CD4-positive, alpha-beta T cell treated with Interleukin-17A for 4 hours (primary cell): ENCODE measurements around the gene HDAC3.

Experiments
- DNase-seq: peaks from one replicate; pipeline ENCODE4 v3.0.0-alpha.2; 2020; ENCODE audit warnings: mixed read lengths

The HDAC3 gene

DNA sequence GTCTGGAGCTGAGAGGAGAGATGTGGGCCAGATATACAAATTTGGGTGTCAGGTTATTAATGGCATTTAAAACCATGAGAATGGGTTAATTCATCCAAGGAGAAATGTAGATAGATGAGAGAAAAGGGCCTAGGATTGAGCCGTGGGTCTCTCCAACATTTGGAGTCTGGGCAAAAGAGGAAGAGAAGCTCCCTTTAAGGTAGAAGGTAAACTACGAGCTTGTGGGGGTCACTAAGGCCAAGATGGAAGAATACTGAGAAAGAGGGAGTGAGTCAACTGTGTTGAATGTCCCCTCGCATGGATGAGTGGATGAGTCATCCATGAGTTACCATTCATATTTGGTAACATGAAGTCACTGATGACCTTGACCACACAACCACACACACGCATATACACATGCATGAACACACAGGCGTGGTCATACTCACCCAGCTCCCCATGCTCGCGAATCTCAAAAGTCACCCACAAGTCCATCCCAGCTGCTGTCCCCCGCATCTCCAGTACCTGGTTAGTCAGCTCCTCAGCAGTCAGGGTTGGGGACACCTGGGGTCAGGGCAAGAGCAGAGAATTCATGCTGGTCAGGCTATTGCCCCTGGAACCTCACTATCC is 21.4 kb upstream of the HDAC3 start:
- DNase-seq, result no peak

DNA sequence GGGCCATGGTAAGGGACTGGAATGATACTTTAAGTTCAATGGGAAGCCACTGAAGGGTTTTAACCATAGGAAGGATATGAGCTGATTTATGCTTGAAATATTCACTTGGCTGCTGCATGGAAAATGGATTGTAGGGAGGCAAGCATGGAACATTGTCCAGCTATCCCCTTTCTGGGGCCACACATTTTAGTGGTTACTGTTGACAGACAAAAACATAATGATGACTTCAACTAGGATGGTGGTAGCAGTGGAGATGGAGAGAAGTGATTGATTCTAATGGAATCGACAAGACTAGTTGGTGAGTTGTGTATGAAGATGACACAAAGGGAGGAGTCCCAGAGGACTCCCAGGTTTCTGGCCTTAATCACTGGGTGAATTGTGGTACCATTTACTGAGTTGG is 20.8 kb upstream of the HDAC3 start:
- DNase-seq, result no peak

- DNase-seq, result no peak
These were observed 19.7 kb upstream of the HDAC3 start for GRCh38 chr5:141656396-141656795.

GRCh38 chr5:141655020-141655419 is 18.4 kb upstream of the HDAC3 start:
- DNase-seq, result no peak

- DNase-seq, result no peak
These were observed 17.6 kb upstream of the HDAC3 start for GRCh38 chr5:141654298-141654697.

DNA sequence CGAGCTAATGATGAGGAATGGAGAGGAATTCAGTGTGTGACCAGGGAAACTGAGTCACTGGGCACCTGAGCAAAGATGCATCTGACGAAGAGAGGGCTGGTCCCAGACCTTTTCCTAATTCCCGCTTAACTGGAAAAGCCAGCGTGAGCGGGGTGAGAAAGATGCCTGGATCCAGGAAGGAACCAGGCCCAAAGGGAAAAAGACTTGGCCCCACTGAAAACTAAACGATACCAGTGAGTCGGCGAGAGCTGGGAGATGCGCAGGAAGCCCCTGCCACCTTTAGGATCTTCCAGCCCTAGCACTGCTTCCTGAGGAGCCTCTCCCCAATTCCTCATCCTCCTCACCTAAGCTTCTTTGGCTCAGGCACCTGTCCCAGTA is 15.1 kb upstream of the HDAC3 start:
- no peak for DNase-seq

DNA sequence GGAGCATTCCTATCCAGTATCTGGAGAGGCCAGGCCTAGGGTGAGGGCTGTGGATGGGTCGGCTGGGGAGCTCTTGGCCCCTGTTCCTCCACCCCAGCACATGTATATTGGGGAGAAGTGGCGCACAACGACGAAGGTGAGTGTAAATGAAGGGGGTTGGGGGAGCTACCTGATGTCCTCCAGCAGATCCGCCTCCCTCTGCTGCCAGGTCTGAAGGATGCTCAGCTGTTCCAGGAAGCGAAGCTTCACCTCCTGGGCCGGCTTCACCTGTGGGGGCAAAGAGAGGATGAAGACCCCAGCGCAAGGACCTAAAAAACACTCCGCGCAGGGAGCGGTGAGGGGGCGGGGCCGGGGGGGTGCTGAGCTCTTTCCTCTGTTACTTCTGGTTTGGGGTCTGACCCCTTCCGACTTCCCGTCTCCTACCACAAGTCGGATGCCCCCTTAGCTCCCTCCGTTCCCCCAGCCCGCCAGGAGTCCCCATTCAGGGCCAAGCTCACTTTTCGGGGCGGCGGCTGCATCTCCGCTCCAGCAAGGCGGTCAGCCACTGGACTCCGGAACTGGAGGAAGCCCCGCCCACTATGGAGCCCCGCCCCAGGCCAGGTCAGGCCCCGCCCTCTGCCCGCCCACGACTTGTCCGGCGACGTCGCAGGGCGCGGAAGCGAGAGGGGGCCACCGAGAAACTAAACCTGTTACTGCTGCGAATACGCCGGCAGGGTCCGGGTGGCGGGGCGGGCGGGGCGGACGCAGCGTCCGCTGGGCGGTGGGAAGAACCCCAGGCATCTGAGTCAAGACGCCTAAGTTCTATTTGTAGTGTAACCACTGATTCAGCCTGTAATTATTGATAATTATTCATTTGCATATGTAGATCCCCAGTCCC is 14.4 kb upstream of the HDAC3 start, which contains the start of gene FCHSD1:
Gene FCHSD1 (minus strand): TSS at position 568 of the 877 bp plus-strand sequence. CDS start 50 bp downstream, at position 518.
- DNase-seq, result peak; percentile 84

GRCh38 chr5:141649972-141650371 is 13.3 kb upstream of the HDAC3 start:
- DNase-seq, result no peak

DNA sequence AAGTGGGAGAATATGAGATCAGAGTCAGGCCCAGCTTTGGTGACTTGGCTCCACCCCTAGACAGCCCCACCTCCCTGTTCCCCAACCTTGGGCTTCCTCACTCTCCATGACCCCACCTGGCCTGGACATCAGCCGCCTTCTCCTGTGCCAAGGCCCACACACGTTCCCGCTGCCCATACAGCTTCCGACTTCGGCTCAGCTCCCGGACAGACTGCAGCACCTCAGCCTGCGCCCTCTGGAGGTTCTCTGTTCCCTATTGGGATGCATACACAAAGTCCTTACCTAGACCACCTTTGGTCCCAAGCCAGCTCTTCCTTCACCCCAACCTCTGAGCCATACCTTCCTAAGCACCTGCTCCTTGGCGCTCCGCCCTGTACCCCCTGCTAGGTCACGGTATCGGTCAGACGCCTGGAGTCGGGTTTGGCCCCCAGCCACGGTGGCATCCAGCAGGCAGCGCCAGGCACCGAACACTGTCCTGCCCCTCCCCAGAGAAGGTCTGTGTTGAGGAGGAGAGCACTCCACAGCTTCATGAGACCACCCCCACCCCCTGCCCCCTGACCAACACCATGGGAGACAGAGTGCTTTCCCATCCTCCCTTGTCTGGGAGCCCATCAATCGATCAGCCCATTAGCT is 12.5 kb upstream of the HDAC3 start:
- DNase-seq, result no peak

DNA sequence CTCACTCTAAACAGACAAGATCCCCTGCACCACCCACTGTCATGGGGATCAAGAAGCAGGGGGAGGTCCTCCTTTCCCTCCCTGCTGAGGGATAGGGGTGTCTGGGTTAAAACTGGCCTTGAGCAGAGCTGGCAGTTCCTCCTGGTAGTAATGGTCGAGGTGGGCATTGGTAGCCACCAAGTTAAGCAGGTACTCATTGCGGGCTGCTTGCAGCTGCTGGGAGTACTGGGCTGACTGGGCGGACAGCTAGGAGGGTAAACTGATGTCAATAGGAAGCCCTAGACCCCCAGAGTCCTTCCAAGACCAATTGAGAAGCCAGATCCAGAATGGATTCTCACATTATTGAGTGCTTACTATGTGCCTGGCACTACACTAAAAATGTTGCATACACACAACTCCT is 11.2 kb upstream of the HDAC3 start:
- no peak for DNase-seq

GRCh38 chr5:141647242-141647641 is 10.6 kb upstream of the HDAC3 start:
- DNase-seq, result no peak

- DNase-seq, result no peak
These were observed 9.4 kb upstream of the HDAC3 start for GRCh38 chr5:141646026-141646425.

GRCh38 chr5:141641634-141642267 is 5.1 kb upstream of the HDAC3 start:
- DNase-seq, result peak; percentile 14

DNA sequence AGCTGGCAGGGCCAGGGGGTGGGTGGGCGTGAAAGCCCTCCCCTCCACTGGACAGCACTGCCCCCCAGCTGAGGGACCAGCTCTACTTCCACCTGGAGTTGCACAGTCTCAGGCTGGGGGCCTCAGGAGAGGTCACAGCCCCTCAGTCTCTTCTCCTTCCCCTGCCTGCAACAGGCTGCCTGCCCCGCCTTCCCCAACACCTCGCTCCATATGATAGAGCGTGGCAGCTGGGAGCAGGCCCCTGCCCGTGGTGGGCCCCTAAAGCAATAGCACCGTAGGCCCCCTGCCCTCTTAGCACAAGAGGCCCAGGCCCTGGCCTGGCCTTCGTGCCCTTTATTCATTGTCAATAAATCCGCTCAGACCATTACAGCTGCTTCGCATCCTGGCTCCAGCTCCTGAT is 4.0 kb upstream of the HDAC3 start:
- DNase-seq, result no peak

GRCh38 chr5:141640051-141640415 is 3.4 kb upstream of the HDAC3 start:
- DNase-seq, result no peak

- no peak for DNase-seq
These were observed 2.9 kb upstream of the HDAC3 start for GRCh38 chr5:141639357-141640050.

GRCh38 chr5:141638771-141639170 is 2.1 kb upstream of the HDAC3 start:
- DNase-seq, result no peak

GRCh38 chr5:141637767-141638419 is 1.2 kb upstream of the HDAC3 start:
- DNase-seq, result peak; percentile 69

DNA sequence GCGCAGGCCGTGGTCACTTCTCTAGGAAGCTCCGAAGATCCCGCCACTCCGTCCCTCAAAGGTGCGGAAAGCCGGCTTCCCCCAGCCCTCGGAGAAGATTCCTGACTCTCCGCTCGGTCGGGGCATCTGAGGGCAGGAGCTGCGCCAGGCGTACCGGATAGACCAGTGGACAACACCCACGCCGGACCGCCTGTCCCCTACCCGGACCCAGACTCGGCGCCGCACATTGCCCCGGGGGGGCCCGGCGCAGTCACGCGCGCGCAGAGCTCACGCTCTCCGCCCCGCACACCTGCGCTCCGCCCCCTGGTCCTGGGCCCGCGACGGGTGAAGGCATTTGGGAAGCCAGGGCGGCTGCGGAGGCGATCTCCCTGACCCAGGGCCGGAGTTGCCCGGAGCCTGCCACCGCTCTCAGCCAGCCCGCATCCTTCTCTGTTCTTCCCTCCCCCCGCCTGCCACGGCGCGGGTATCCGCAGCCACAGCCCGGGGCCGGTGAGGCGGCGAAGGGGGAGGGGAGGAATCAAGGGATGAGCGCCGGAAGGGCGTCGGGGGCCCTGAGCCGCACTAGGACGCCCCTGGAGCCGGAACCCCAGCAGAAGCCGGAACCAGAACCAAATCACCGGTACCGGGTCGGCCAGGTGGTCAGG is 596 bp upstream of the HDAC3 start:
- peak; percentile 70 for DNase-seq

GRCh38 chr5:141636106-141636412 is 590 bp downstream of the HDAC3 start:
- no peak for DNase-seq

- DNase-seq, result no peak
These were observed 1.0 kb downstream of the HDAC3 start for GRCh38 chr5:141635646-141636045.

GRCh38 chr5:141634720-141635119 is 1.9 kb downstream of the HDAC3 start:
- DNase-seq, result no peak
